Neutrophil (primary cell): ENCODE data around the gene SSTR3.

Experiments
- H3K27ac ChIP-seq: fragments of 200-600 bp; sonication (generic); 2 replicates; pipeline ENCODE4 v1.5.1; 2016; ENCODE audit warnings: mild to moderate bottlenecking, moderate library complexity
- H3K27me3 ChIP-seq: fragments of 200-600 bp; sonication (generic); 2 replicates; pipeline ENCODE4 v1.6.0; 2016; ENCODE audit warnings: mild to moderate bottlenecking
- H3K36me3 ChIP-seq: fragments of 200-600 bp; sonication (generic); 2 replicates; pipeline ENCODE4 v1.5.1; 2017
- H3K4me1 ChIP-seq, 2 experiments: fragments of 200-600 bp in 1 of 2; sonication (generic) in 1 of 2; 1 replicate in 1 of 2; 2 replicates in 1 of 2; pipeline versions ENCODE4 v1.5.1 to v1.6.1; 2013 to 2016; ENCODE audit warnings: low read depth in 1 of 2, low read length in 1 of 2, mild to moderate bottlenecking in 1 of 2, moderate library complexity in 1 of 2; ENCODE audit not compliant: control insufficient read depth in 1 of 2, insufficient read depth in 1 of 2
- H3K4me3 ChIP-seq, 2 experiments: fragments of 200-600 bp in 1 of 2; sonication (generic) in 1 of 2; 1 replicate in 1 of 2; 2 replicates in 1 of 2; pipeline ENCODE4 v1.5.1; 2013 to 2016; ENCODE audit warnings: low read depth in 1 of 2, low read length in 1 of 2, mild to moderate bottlenecking in 1 of 2, moderate library complexity in 1 of 2
- H3K9me3 ChIP-seq: fragments of 200-600 bp; sonication (generic); 2 replicates; pipeline ENCODE4 v1.5.1; 2016
- CTCF ChIP-seq: fragments of 200-600 bp; sonication (generic); IDR thresholded peaks from 2 replicates; pipeline ENCODE4 v1.5.1; 2016; ENCODE audit warnings: antibody characterized with exemption

The SSTR3 gene

DNA sequence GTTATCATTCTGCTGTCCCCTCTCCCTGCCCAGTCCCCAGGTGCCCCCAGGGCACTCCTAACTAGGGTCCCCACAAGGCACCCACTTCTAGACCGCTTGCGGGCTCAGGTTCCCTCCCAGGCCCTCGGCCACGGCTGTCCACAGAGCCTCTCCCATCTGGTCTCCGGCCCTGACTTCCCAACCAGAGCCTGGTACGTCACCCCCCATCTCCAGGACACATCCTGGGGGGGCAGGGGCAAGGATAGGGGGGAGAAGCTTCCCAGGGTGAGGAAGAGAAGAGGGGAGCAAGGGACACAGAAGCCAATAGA lies 457 bp downstream of the SSTR3 start:
- no peak for TF ChIP-seq CTCF
- Histone ChIP-seq H3K36me3 (no peaks in the 10 kb centered on the region), H3K27ac (no peak overlapping the region), H3K27me3 (no peaks in the 10 kb centered on the region), H3K4me1 (no peaks in the 10 kb centered on the region), H3K4me3 (no peak overlapping the region), H3K9me3 (no peaks in the 10 kb centered on the region)

GRCh38 chr22:37211075-37211865 lies 1.0 kb downstream of the SSTR3 start:
- H3K4me1 ChIP-seq = no peaks in the 10 kb centered on the region
- H3K36me3 ChIP-seq = no peaks in the 10 kb centered on the region
- TF ChIP-seq CTCF = no peak
- H3K9me3 ChIP-seq = no peaks in the 10 kb centered on the region
- no peaks in the 10 kb centered on the region for H3K27me3 ChIP-seq
- H3K27ac ChIP-seq = no peak overlapping the region
- no peak overlapping the region for H3K4me3 ChIP-seq

DNA sequence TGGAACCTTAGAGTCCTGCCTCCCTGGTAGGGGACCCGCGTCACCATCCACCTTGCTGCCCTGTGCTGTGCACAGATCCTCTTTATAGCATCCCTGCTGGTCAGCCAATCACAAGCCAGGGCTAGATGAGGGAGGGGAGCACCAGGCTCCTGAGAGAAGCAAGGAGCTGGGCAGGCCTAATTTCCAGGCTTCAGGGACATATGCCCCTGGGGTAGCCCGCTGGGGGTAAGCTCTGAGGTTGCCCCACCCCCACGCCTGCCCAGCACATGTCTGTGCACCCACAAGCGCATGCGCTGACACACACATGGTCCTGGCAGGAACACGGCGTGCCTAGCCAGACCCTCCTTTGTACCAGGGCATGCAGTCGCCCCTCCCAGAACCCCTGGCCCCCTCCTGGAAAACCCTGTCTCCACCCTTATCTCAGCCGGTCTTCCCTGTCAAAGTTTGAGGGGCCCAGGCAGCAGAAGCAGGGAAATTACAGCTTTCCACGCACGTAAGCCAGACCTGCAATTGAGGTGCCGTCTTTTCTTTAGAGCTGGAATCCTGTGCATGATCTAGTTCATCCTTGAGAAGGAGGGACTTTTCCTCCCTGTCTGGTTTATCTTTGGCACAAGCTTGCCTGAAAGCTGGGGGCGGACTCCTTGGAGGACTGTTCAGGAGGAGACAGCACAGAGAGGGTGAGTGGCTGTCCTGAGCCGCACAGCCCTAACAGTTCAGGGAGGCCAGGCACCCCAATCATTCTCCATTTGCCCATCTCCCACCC lies 2.1 kb downstream of the SSTR3 start:
- peaks cover 7 to 8% of the 10 kb centered on the region in 2 experiments for H3K4me1 ChIP-seq
- no peaks in the 10 kb centered on the region for H3K9me3 ChIP-seq
- H3K27ac ChIP-seq = no peak overlapping the region
- no peak for TF ChIP-seq CTCF
- no peaks in the 10 kb centered on the region for H3K27me3 ChIP-seq
- H3K4me3 ChIP-seq = no peak overlapping the region
- no peaks in the 10 kb centered on the region for H3K36me3 ChIP-seq

- Histone ChIP-seq H3K4me1 (peaks cover 13 to 16% of the 10 kb centered on the region in 2 experiments), H3K27ac (no peak overlapping the region), H3K9me3 (no peaks in the 10 kb centered on the region), H3K4me3 (no peak overlapping the region), H3K36me3 (no peaks in the 10 kb centered on the region), H3K27me3 (no peaks in the 10 kb centered on the region)
- TF ChIP-seq CTCF = no peak
Observed at GRCh38 chr22:37209140-37209845, 3.0 kb downstream of the SSTR3 start.

- H3K36me3 ChIP-seq = no peaks in the 10 kb centered on the region
- no peaks in the 10 kb centered on the region for H3K9me3 ChIP-seq
- H3K27me3 ChIP-seq = no peaks in the 10 kb centered on the region
- H3K27ac ChIP-seq = no peak overlapping the region
- no peak for TF ChIP-seq CTCF
- peaks cover 13 to 16% of the 10 kb centered on the region in 2 experiments for H3K4me1 ChIP-seq
- H3K4me3 ChIP-seq = no peak overlapping the region
Observed at GRCh38 chr22:37208401-37209139, 3.7 kb downstream of the SSTR3 start.
